HG03342 (cell line): Measurements from ENCODE around the gene SPHK1.

ENCODE experiments used
- ATAC-seq: cut with Tn5 transposase; IDR thresholded peaks from one replicate; pipeline ENCODE4 v1.9.1; 2021; ENCODE audit warnings: mild to moderate bottlenecking, moderate library complexity; ENCODE audit not compliant: unreplicated experiment

Gene SPHK1

GRCh38 chr17:76432004-76432403 lies 47.6 kb downstream of the SPHK1 start:
- no peak for ATAC-seq

- no peak for ATAC-seq
Observed at GRCh38 chr17:76432712-76433336, 48.4 kb downstream of the SPHK1 start.

GRCh38 chr17:76433693-76434092 lies 49.3 kb downstream of the SPHK1 start:
- no peak for ATAC-seq

GRCh38 chr17:76434870-76435269 lies 50.5 kb downstream of the SPHK1 start:
- ATAC-seq = no peak

GRCh38 chr17:76435751-76436150 lies 51.3 kb downstream of the SPHK1 start:
- ATAC-seq = no peak
